HG02763 (cell line): ENCODE measurements around the gene PTGR2.
"Not testable (repeated sequence)": the region's sequence is repeated elsewhere in the genome, so short reads cannot be mapped to it uniquely, and the experiment has no call there.

Experiments used
- ATAC-seq: cut with Tn5 transposase; IDR thresholded peaks from one replicate; pipeline ENCODE4 v1.9.1; 2021; ENCODE audit warnings: mild to moderate bottlenecking, moderate library complexity; ENCODE audit not compliant: unreplicated experiment

The PTGR2 gene

DNA sequence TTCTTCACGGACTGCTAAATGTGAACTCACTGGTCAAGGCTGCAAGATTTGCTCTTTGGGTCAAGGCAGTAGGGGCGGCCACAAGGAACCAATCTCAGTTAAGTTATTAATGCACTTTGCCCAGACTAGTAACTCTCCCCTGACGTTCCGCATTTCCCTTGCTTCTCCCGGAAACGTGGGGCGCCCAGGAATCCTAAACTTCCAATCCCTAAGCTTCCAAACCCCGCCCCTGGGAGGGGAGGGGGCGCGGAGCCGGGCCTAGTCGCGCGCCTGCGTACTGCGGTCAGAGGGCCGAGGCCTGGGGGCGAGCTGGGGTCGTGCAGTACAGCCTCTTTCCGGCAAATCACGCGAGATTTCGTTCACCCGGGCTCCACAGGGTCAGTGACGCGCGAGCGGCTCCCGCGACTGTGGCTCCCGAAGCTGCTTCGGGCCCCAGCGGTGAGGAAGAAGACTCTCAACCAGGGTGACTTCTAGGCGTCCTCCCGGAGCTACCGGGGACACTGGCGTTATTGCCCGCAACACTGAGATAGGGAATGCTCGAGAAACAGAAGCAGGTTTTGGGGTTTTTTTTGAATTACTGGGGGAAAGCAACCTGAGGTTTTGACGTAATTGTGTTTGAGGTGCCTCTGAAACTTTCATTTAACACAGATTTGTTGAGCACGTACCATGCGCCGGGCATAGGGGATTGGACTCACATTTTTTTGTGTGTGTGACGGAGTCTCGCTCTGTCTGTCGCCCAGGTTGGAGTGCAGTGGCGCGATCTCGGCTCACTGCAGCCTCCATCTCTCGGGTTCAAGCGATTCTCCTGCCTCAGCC, at the start of gene PTGR2:
Gene PTGR2 (plus strand): TSS at position 265 of the 816 bp plus-strand sequence. CDS start 7,032 bp downstream, outside the sequence.
- peak; percentile 85 for ATAC-seq

DNA sequence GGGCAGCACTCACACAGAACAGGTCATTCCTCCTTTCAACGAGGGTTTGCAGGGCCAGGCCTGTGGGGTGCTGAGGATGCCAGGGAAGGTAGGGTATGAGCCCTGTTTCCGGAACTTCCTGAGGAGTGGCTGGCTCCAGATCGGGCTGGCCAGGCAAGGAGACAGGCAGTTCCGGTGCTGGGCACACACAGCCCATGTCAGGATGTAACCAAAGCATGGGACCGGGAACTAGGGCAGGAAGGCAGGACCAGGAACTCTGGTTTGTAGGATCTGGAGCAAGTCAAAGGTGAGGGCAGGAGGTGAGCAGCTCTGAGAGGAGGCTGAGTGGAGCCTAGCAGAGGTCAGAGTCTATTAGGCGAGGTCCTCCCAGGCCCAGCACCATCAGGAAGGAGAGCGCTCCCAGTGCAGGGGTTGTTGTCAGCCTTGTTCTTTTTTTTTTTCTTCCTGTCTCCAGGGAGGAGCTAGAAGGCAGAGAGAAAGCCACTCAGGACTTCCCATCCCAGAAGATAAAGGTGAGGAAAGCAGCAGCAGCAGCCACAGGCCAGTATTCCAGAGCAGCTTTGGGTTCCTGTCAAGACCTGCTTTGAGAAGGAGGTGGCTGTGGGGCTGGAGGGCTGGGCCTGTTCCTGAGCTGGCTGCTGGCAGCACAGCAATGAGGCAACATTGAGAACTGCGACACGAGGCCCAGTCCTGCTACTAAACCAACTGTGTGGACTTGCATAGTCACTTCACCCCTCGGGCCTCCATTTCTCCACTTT, 49.0 kb upstream of the PTGR2 start:
- ATAC-seq: no peak

DNA sequence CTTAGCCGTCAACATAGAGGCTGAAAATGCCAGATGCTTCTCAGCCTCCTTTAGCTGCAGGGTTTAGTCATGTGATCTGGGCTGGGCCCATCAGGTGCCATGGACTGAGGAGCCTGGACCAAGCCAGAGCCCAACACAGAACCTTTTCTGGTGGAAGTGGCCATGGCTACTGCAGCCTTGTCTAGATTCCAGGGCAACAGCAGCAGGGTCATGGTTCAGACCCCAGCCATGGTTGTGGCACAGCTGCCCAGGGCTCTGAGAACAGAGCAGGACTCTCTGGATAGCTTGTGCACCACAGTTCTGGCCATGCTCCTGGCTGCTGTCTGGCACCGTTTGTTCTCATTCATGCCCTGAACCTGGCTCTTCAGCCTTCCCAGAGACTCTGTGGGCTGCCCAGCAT, 47.0 kb upstream of the PTGR2 start:
- ATAC-seq: no peak

DNA sequence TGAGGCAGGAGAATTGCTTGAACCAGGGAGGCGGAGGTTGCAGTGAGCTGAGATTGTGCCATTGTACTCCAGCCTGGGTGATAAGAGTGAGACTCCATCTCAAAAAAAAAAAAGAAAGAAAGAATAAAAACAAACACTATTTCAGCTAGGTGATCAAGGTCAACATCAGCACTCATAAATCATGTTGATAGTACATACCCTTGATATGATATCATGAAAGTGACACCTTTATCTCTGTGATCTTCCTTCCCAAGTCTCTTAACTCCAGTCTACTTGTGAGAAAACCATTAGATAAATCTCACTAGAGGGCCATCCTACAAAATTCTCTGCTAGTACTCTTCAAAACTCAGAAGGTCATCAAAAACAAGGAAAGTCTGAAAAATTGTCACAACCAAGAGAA, 44.2 kb upstream of the PTGR2 start:
- no peak for ATAC-seq

DNA sequence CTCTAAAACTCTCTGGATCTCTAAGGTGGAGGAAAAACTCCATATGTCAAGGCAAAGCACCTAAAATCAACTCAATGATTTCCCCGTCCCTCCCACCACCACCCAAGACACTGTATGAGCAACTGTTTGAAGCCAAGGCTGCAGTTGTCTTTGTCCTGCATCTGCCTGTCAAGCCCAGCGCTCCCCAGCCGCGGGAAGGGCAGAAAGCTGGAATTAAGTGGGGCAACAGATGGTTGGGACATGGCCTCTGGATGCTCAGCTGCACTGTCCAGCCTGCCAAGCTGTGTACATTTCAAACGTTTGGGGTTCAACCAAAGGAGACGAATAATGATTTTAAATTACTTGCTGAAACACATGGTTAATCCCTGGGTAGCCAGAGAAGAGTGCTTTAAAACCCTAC, 42.2 kb upstream of the PTGR2 start:
- no peak for ATAC-seq

DNA sequence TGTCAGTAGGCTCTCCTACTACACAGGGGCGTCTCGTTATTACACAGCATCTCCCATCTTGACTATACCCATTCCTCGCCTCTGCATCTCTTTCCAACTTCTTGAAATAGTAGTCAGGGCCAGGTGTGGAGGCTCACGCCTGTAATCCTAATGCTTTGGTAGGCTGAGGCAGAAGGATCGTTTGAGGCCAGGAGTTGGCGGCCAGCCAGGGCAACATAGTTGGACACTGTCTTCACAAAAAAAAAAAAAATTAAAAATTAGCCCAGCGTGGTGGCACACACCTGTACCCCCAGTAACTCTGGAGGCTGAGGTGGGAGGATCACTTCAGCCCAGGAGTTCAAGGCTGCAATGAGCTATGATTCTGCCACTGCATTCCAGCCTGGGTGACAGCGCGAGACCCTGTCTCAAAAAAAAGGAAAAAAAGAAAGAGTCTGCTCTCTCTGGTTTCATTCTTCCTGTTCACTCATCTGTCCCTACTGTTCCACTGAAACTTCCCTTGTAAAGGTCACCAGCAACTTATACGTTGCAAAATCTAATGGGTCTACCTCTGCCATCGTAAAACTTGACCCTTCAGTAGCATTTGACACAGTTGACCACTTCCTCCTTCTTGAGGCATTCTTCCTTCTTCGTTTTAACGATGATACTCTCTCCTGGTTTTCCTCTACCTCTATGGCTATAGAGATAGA, 41.0 kb upstream of the PTGR2 start:
- ATAC-seq: no peak

DNA sequence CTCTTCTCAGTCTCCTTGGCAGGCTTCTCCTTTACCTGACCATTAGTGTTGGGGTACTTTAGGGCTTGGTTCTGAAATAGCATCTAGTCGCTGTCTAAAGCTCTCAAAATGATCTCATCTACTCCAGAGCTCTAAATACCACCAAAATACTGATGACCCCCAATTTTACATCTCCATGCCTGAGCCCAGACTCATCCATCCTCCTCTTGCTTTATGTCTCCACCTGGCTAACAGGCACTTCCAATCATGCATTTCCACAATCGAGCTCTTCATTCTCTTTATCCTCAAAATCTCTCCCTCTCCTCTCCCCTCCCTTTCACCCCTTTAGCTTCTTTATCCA, 40.5 kb upstream of the PTGR2 start:
- no peak for ATAC-seq

DNA sequence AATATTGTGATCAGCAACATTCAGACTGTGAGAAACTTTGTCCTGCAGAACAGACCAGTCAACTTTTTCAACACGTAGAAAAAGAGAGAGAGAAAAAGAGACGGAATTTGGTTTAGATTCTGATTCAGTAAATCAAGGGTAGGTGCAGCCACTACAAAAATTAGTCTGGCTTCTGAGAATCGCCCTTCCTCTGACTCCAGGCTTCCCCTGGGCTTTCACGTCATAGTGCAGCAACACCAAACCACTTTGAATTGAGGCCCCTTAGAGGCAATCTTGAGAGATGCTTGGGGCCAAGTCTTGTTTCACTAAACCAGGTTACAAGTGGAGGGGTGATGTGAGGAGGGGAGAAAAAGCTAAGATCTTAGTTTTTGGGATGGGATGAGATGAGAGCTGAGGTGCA, 37.5 kb upstream of the PTGR2 start:
- no peak for ATAC-seq

DNA sequence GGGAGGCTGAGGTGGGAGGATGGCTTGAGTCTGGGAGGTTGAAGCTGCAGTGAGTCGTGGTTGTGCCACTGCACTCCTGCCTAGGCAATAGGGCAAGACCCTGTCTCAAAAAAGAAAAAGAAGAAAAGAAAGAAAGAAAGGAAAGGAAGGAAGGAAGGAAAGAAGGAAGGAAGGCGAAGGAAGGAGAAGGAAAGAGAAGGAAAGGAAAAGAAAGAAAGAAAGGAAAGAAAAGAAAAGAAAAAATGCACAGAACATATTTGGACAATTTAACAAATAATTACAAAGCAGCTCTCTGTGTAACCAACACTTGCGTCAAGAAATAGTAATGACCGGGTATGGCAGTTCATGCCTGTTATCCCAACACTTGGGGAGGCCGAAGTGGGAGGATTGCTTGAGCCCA, 35.8 kb upstream of the PTGR2 start:
- ATAC-seq: no peak

DNA sequence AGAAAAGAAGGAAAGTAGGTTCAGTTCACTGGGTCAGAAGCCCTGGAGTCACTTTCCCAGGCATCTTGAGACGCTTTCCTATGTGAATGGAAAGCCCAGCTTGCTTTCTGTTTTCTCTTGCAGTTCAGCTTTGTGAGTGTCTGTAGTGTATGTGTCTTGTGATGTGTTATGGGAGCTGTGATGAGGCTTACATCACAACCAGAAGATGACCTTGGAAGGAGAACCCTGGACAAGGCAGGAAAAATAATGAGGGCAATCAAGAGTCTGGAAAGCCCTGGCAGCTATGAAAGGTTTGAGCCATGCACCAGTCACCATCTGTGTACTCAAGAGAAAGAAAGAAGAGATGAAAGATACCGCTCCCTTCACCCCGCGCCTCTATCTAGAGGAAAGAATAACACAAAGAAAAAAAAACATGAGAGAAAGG, 35.2 kb upstream of the PTGR2 start:
- no peak for ATAC-seq

DNA sequence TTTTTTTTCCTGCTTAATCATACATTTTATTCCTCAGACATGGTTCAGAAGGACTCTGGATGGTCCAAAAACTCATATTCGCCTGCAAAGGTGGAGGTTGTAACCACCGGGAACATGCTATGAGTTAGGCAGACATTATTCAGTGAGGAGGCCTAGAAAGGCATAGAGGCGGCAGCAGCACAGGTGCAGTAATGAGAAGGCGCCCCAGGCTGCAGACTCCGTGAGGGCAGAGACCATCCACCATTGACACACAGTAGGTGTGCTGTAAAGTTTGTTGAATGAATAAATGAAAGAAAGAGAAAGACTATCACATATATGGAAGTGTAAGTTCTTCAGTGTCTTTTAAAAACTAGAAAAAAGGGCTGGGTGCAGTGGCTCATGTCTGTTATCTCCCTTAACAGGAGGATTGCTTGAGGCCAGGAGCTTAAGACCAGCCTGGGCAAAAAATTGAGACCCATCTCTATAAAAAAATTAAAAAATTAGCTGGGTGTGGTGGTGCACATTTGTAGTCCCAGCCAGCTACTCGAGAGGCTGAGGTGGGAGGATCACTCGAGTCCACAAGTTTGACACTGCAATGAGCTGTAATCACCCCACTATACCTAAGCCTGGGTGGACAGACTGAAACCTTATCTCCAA, 34.5 kb upstream of the PTGR2 start:
- no peak for ATAC-seq

DNA sequence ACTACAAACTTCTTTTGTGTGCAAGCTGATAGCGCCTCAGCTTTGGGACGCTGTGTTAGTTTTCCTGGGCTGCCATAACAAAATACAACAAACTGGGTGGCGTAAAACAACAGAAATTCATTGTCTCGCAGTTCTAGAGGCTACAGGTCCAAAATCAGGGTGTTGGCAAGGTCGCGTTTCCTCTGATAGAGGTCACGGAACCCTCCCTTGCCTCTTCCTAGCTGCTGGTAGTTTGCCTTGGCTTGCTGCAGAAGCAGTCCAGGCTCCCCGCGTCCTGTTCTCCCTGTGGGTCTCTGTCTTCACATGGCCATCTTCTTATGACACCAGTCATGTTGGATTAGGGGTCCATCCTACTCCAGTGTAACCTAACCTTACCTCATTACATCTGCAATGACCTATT, 32.8 kb upstream of the PTGR2 start:
- ATAC-seq: no peak

DNA sequence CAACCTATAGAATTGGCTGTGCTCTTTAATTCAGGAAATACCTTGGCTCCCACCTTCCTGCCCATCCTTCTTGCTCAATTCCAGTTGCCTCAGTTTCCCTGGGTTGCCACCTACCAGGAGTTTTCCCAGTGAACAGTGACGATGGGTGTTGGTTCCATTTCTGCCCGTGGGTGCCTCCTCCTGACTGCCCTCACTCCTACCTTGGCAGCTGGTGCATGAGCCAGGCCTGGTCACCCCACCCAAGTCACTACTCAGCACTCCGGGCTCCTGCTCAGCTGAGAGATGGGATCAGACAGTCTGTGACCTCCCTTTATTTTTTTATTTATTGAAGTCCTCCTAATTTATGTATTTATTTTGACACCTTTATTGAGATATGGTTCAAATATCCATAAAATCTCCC, 31.0 kb upstream of the PTGR2 start:
- no peak for ATAC-seq

DNA sequence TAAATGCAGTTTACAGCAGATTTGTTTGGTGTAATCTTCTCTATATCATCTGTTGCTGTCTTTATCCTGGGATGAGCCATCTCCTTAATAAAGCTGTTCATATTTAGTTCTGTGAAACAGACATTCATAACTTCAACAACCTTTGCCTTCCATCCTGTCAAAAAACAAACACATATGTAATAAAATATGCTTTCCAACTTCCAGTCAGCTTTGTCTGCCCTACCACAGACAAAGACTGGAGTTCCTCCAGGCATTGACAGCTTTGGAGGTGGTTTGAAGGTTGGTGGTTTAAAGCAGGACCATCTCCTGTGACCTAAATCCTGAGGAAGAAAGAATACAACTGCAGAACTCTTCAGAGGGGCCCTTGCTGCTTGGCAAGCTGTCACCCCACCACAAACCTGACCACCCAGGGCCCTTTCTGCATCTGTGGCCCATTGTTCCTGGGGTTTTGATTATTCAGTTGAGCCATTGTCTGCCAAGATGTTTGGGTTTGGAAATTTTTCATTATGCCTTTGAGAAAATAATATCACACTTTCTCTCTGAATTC, 28.2 kb upstream of the PTGR2 start:
- no peak for ATAC-seq

DNA sequence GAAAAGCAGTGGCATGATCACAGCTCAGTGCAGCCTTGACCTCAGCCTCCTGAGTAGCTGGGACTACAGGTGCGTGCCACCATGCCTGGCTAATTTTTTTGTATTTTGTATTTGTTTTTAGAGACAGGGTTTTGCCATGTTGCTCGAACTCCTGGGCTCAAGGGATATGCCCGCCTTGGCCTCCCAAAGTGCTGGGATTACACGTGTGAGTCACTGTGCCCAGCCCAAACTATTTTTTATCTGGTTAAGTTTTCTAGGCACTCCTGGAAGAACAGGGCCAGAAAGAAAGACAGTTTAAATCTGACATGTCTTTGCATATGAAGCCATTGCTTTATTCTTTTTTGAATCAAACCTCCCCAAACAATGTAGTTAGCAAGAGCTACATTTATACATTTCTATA, 27.5 kb upstream of the PTGR2 start:
- ATAC-seq: no peak

DNA sequence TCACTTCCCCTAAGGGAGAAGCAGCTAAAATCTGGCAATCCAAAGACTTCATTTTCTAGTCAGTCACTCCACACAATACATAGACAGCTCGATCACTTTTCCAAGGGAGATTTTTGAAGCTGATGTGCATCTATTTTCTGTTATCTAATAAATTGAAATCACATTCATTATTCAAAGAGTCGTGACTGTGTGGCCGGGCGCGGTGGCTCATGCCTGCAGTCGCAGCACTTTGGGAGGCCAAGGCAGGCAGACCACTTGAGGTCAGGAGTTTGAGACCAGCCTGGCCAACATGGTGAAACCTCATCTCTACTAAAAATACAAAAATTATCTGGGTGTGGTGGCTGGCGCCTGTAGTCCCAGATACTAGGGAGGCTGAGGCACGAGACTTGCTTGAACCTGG, 27.1 kb upstream of the PTGR2 start:
- ATAC-seq: no peak

DNA sequence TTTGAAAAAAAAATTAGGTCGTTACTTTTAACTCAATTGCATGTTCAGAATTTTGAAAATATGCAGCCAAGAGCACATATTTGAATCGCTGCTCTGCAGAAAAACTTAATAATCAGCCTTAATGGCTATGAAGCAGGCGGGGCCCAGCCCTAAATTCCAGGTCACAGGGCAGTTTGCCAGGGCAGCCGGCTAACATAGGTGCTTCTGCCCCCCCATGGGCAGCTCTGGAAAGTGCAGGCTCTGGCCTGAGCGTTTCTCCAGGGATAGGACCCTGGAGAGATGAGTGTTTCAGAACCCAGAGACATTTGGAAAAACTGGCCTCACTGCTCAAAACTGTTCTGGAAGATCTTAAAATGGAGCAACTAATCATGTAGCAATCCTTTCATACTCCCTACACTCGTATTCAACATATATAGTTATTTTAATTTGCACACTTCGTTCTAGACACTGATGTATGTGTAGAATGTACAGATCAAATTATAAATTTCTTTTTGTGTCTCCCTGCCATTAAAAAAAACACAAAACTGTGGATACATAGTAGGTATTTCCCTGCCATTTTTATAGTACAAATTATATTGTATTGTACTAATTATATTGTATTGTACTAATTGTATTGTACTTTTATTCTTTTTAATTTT, 26.0 kb upstream of the PTGR2 start:
- ATAC-seq: peak; percentile 65

DNA sequence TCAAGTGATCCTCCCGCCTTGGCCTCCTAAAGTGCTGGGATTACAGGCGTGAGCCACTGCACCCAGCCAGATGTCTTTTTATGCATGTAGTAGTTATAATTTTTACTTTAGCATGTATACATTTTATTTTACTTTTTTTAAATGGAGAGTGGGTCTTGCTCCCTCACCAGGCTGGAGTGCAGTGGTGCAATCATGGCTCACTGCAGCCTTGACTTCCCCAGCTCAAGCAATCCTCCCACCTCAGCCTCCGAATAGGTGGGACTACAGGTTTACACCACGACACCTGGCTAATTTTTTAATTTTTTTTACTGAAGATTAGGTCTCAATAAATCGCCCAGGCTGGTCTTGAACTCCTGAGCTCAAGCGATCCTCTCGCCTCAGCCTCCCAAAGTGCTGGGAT, 24.4 kb upstream of the PTGR2 start:
- not testable (repeated sequence) for ATAC-seq

DNA sequence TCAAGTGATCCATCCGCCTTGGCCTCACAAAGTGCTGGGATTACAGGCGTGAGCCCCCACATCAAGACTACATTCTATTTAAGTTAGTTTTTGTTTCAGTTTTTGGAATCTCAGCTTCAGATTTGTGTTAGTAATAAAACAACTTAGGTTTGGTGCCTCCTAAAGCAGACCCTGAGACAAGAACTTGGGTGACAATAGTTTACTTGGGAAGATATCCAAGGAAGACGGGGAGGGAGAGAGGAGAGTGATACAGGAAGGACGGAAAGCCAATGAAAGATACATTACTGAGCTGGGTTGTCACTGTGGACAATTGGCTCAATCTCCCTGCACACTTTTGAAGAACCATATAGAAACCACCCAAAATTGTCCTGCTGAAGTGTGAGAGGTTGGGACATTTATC, 22.6 kb upstream of the PTGR2 start:
- ATAC-seq: no peak

DNA sequence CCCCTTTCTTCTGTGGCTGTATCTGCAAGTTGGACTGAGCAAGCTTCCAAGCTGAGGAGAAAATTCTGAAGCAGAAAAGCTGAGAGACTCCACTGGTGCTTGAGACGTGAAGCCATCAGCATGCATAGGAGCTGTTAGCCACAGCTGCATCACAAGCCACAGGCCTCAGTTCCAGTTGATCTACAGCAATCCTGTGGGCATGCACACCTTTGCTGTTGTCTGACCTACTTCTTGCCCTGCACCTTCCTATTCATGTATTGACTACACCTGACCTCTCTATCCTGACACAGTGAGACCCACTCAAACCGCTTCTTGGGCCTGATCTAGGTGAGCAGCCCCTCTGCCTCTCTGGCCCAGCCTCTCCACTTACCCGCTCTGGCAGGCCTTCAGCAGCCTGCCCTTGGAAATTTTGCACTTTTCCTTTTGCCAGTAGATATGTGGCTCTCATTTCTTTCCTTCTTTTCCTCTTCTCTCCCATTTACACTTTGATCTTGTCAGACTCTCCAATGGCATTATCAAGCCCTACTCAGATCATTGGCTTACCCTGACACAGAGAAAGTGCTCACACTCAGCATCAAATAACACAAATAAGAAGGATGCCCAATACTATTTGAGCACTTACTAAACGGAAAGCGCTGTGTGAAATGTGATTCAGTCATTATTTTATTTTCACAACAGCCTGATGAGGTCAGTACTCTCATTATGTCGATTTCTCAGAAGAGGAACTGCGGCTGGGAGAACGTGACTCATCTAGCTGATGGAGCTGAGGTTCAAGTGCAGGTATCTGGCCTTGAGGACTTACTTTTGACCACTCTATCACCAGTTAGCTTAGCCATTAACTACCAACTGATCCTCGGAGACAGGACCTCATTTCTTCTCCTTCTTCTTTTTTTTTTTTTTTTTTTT, 21.9 kb upstream of the PTGR2 start:
- peak; percentile 58 for ATAC-seq
